CD14-positive monocyte (primary cell): ENCODE measurements around the gene SH3GLB1. TPM values are rescaled to one million over a fixed set of nuclear protein-coding genes. Genes with fewer than 3 reads are reported as not detected.

ENCODE experiments used
- DNase-seq, 3 donors: peaks; one replicate each; pipeline ENCODE4 v3.0.0-alpha.2; 2011 to 2022
- H2AFZ ChIP-seq: 2 replicates; pipeline ENCODE4 v1.6.0; 2012; ENCODE audit warnings: mild to moderate bottlenecking, low read depth, low read length, inconsistent platforms; ENCODE audit not compliant: insufficient read depth, poor library complexity, severe bottlenecking
- H3K27ac ChIP-seq, 2 donors: 1 replicate in 1 of 2; 2 replicates in 1 of 2; pipeline ENCODE4 v1.5.1; 2012 to 2013; ENCODE audit warnings: low read length in 2 of 2, control low read depth in 1 of 2, inconsistent platforms in 1 of 2, low read depth in 1 of 2, mild to moderate bottlenecking in 1 of 2
- H3K27me3 ChIP-seq, 2 donors: one replicate each; pipeline versions ENCODE4 v1.6.0 to v1.6.1; 2011 to 2013; ENCODE audit warnings: low read length in 2 of 2; ENCODE audit not compliant: control insufficient read depth in 2 of 2, insufficient read depth in 2 of 2
- H3K36me3 ChIP-seq, 2 donors: replicated peaks in 1 of 2; 1 replicate in 1 of 2; 2 replicates in 1 of 2; pipeline versions ENCODE4 v1.5.1 to v1.6.1; 2012 to 2013; ENCODE audit warnings: low read length in 2 of 2, control low read depth in 1 of 2, inconsistent platforms in 1 of 2, mild to moderate bottlenecking in 1 of 2; ENCODE audit not compliant: insufficient read depth in 2 of 2, control insufficient read depth in 1 of 2
- H3K4me1 ChIP-seq, 2 donors: 1 replicate in 1 of 2; 2 replicates in 1 of 2; pipeline versions ENCODE4 v1.5.1 to v1.6.1; 2012 to 2013; ENCODE audit warnings: low read length in 2 of 2, control low read depth in 1 of 2, inconsistent platforms in 1 of 2, mild to moderate bottlenecking in 1 of 2, moderate library complexity in 1 of 2; ENCODE audit not compliant: insufficient read depth in 2 of 2, control insufficient read depth in 1 of 2
- H3K4me2 ChIP-seq: replicated peaks from 2 replicates; pipeline ENCODE3; 2012; ENCODE audit warnings: low read length, moderate library complexity, mild to moderate bottlenecking; ENCODE audit not compliant: poor library complexity, severe bottlenecking; ENCODE audit errors: extremely low read depth
- H3K4me3 ChIP-seq, 3 experiments: fragments of 200-600 bp in 1 of 3; sonication (generic) in 1 of 3; replicated peaks in 1 of 3; 1 replicate in 2 of 3; 2 replicates in 1 of 3; pipeline ENCODE4 v1.5.1; 2011 to 2013; ENCODE audit warnings: low read length in 3 of 3, mild to moderate bottlenecking in 3 of 3, control low read depth in 2 of 3, low read depth in 2 of 3, inconsistent platforms in 1 of 3, moderate library complexity in 1 of 3
- H3K79me2 ChIP-seq: 2 replicates; pipeline ENCODE4 v1.6.0; 2012; ENCODE audit warnings: mild to moderate bottlenecking, control low read depth, inconsistent platforms, low read length, moderate library complexity; ENCODE audit not compliant: insufficient read depth
- H3K9ac ChIP-seq: 2 replicates; pipeline ENCODE4 v1.6.0; 2017; ENCODE audit warnings: low read length, mild to moderate bottlenecking; ENCODE audit not compliant: insufficient read depth, poor library complexity, severe bottlenecking
- H3K9me3 ChIP-seq, 2 donors: replicated peaks in 1 of 2; 1 replicate in 1 of 2; 2 replicates in 1 of 2; pipeline versions ENCODE4 v1.5.1 to v1.6.1; 2012 to 2013; ENCODE audit warnings: low read length in 2 of 2, control low read depth in 1 of 2; ENCODE audit not compliant: control insufficient read depth in 1 of 2, insufficient read depth in 1 of 2
- H4K20me1 ChIP-seq: 2 replicates; pipeline ENCODE4 v1.6.0; 2012; ENCODE audit warnings: mild to moderate bottlenecking, low read length, control low read depth, moderate library complexity; ENCODE audit not compliant: insufficient read depth
- H3K27ac Mint-ChIP-seq, 7 donors: one replicate each; pipeline ENCODE4 v1.8.0; 2020; ENCODE audit warnings: mild to moderate bottlenecking in 7 of 7, mixed read lengths in 7 of 7, moderate library complexity in 6 of 7, inconsistent platforms in 2 of 7
- H3K27me3 Mint-ChIP-seq, 3 donors: one replicate each; pipeline ENCODE4 v1.8.0; 2021 to 2022; ENCODE audit warnings: low read depth in 3 of 3, mild to moderate bottlenecking in 3 of 3, mixed read lengths in 3 of 3, moderate library complexity in 3 of 3, inconsistent platforms in 1 of 3
- H3K36me3 Mint-ChIP-seq, 2 donors: one replicate each; pipeline ENCODE4 v1.8.0; 2020; ENCODE audit warnings: mixed read lengths in 2 of 2, inconsistent platforms in 1 of 2, mild to moderate bottlenecking in 1 of 2
- H3K4me1 Mint-ChIP-seq: one replicate; pipeline ENCODE4 v1.8.0; 2020; ENCODE audit warnings: mild to moderate bottlenecking, mixed read lengths
- H3K4me3 Mint-ChIP-seq, 2 donors: one replicate each; pipeline ENCODE4 v1.8.0; 2020; ENCODE audit warnings: mild to moderate bottlenecking in 2 of 2, mixed read lengths in 2 of 2, moderate library complexity in 1 of 2
- H3K9me3 Mint-ChIP-seq, 7 donors: one replicate each; pipeline ENCODE4 v1.8.0; 2020 to 2022; ENCODE audit warnings: mixed read lengths in 7 of 7, mild to moderate bottlenecking in 6 of 7, moderate library complexity in 6 of 7, inconsistent platforms in 2 of 7
- WGBS: methylation state at CpG from one replicate; pipeline ENCODE4 v1.1.5; 2013; ENCODE audit warnings: missing lambda C conversion rate; ENCODE audit not compliant: insufficient coverage; 5-methylcytosine and 5-hydroxymethylcytosine counted together
- intact Hi-C, 2 donors: fragments of 100-400 bp; cut with micrococcal nuclease; formaldehyde crosslinking; loops; one replicate each; pipeline versions ENCODE4 v1.15.0 to v1.15.1; 2023
- polyA plus RNA-seq, 3 donors: library from polyadenylated mRNA; depleted of rRNA in 1 of 3; unstranded in 2 of 3; stranded (reverse) in 1 of 3; fragments of 300-500 nt in 2 of 3; fragments of >200 nt in 1 of 3; fragmentation: Illumina TruSeq in 2 of 3; gene quantifications; 1 replicate in 2 of 3; 2 replicates in 1 of 3; pipeline ENCODE4 v1.2.3, GENCODE V29; 2012 to 2021
- TF ChIP-seq, protein P1 (sequence below): fragments of 200-600 bp; IDR thresholded peaks from one replicate; pipeline ENCODE4 v1.8.0; 2022; ENCODE audit warnings: antibody characterized with exemption, mild to moderate bottlenecking

The SH3GLB1 gene
- polyA plus RNA-seq, 3 donors, result 21.9 to 92.3 (median 75.8) TPM

DNA sequence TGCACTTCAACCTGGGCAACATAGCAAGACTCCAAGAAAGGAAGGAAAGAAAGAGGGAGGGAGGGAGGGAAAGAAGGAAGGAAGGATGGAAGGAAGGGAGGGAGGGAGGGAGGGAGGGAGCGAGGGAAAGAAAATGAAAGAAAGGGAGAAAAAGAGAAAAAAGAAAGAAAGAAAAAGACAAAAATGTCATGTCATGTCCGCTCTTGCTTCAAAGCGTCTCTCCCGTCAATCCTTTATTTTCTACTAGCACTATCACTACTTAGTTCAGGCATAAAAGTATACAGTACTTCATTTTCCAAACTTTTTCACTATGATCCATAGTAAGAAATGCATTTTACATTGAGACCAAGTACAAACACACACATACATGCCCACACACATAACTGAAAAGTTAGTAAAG is 64.7 kb downstream of the SH3GLB1 start:
- Histone ChIP-seq H3K27me3 (no peaks in the 10 kb centered on the region), H3K79me2 (no peaks in the 10 kb centered on the region), H3K9ac (no peak overlapping the region), H3K4me2 (no peak overlapping the region), H3K36me3 (no peaks in the 10 kb centered on the region), H3K27ac (no peak overlapping the region), H3K9me3 (peaks cover 0 to 7% of the 10 kb centered on the region in 2 donors), H3K4me1 (peaks cover 20 to 22% of the 10 kb centered on the region in 2 donors), H2AFZ (no peak overlapping the region), H3K4me3 (no peak overlapping the region), H4K20me1 (no peaks in the 10 kb centered on the region)
- no peak for DNase-seq
- Mint-ChIP-seq H3K4me3 (no peak overlapping the region), H3K27me3 (peaks cover 0 to 1% (median under 1%) of the 10 kb centered on the region in 3 donors), H3K27ac (no peak overlapping the region), H3K36me3 (no peaks in the 10 kb centered on the region), H3K4me1 (peaks cover 23% of the 10 kb centered on the region), H3K9me3 (peaks cover 3 to 10% (median 5%) of the 10 kb centered on the region in 7 donors)
- no CpG with 5 or more reads among the region's 4 CpGs for WGBS
- intact Hi-C loops, result no loop called here
- TF ChIP-seq, protein P1, sequence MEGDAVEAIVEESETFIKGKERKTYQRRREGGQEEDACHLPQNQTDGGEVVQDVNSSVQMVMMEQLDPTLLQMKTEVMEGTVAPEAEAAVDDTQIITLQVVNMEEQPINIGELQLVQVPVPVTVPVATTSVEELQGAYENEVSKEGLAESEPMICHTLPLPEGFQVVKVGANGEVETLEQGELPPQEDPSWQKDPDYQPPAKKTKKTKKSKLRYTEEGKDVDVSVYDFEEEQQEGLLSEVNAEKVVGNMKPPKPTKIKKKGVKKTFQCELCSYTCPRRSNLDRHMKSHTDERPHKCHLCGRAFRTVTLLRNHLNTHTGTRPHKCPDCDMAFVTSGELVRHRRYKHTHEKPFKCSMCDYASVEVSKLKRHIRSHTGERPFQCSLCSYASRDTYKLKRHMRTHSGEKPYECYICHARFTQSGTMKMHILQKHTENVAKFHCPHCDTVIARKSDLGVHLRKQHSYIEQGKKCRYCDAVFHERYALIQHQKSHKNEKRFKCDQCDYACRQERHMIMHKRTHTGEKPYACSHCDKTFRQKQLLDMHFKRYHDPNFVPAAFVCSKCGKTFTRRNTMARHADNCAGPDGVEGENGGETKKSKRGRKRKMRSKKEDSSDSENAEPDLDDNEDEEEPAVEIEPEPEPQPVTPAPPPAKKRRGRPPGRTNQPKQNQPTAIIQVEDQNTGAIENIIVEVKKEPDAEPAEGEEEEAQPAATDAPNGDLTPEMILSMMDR, result no peak

DNA sequence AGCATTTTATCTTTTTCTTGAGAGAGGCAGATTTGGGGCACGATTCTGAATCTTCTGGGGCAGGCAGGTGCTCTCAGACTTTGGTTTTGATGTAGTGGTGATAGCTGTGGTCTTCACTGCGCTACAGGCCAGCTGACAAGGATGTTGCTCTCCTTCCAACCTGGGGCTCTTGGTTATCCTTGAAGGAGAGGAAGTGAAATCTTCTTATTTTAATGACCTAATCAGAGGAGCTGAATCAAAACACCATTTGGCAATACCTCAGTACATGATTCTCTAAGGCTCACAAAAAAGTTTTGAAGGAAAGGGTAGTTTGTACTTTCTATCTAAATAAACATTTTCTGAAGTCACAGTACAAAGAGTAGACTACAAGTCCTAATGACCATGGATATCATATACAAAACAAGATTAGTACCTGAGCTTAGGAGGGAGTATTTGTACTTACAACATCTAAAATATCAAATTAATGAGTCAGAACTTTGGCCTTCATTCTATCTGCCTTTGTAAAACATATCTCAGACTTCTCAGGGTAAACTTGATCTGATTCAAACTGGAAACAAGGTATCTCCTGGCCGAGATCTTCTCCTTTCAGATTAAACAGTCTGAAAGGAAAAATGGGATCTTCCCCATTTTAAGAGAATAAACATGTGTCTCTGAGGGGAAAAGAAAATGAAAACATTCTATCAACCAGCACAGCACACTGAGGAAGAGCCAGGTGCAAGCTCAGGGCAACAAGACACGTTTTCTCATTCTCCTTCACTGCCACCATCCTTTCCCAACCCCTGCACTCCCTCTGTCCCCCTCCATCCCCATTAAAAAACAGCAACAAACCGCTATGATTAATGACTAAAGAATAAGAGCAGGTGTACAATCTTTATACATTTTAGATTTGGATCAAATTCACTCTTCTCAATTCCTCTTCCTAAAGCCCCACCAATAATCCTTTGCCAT is 69.2 kb downstream of the SH3GLB1 start:
- peaks cover 0 to 3% (median 0%) of the 10 kb centered on the region in 7 donors for H3K9me3 Mint-ChIP-seq
- H3K4me2 ChIP-seq, result peak overlapping the region; percentile 74
- peaks cover 49% of the 10 kb centered on the region for H3K4me1 Mint-ChIP-seq
- peak; percentile 54 to 75 (median 74) for DNase-seq
- intact Hi-C loops, result loop anchor here (2.0 to 10.0 kb wide), 4 partner anchors 15 to 639 kb away; partner anchors contain the start of genes HS2ST1 (in 1 of the 2), SELENOF (in 1 of the 2) and SH3GLB1 (in 1 of the 2)
- H3K4me1 ChIP-seq, result peaks cover 49 to 59% of the 10 kb centered on the region in 2 donors
- no peaks in the 10 kb centered on the region for H4K20me1 ChIP-seq
- peaks cover 0 to 3% (median 2%) of the 10 kb centered on the region in 3 donors for H3K27me3 Mint-ChIP-seq
- H3K36me3 Mint-ChIP-seq, result peaks cover 0 to 3% of the 10 kb centered on the region in 2 donors
- H3K9ac ChIP-seq, result peak overlapping the region; percentile 79
- H2AFZ ChIP-seq, result peak overlapping the region; percentile 8
- 30% methylated on average over 3 of the region's 5 CpGs for WGBS
- no peaks in the 10 kb centered on the region for H3K36me3 ChIP-seq
- H3K27ac ChIP-seq, result peak overlapping the region; percentile 97 to 99
- TF ChIP-seq, protein P1, result no peak
- no peaks in the 10 kb centered on the region for H3K27me3 ChIP-seq
- H3K79me2 ChIP-seq, result no peaks in the 10 kb centered on the region
- H3K4me3 Mint-ChIP-seq, result peak overlapping the region; percentile 73 to 85
- H3K9me3 ChIP-seq, result no peaks in the 10 kb centered on the region
- peak overlapping the region; percentile 13 to 67 (median 29) for H3K4me3 ChIP-seq
- H3K27ac Mint-ChIP-seq, result peak overlapping the region; percentile 99 to 100 (median 100)
